Body of pancreas (tissue), 4 donors: ENCODE data around the gene CLEC2B. TPM values are rescaled to one million over a fixed set of nuclear protein-coding genes. Genes with fewer than 3 reads are reported as not detected.

Experiments used
- ATAC-seq: fragments of 150-250 bp; one replicate; pipeline ENCODE4 v1.9.1; 2016
- DNase-seq, 4 donors: peaks; one replicate each; pipeline ENCODE4 v3.0.0-alpha.2; 2019
- H3K27ac ChIP-seq, 4 donors: fragments of 200-600 bp; sonication (generic); 1 replicate in 3 of 4; 2 replicates in 1 of 4; pipeline versions ENCODE4 v1.5.1 to v1.6.1; 2016 to 2019; ENCODE audit warnings: mild to moderate bottlenecking in 1 of 4, mixed read lengths in 1 of 4, moderate library complexity in 1 of 4
- H3K27me3 ChIP-seq, 2 donors: fragments of 200-600 bp; sonication (generic); one replicate each; pipeline ENCODE4 v1.6.0; 2016; ENCODE audit warnings: mild to moderate bottlenecking in 1 of 2
- H3K36me3 ChIP-seq, 2 donors: fragments of 200-600 bp; sonication (generic); replicated peaks in 1 of 2; 2 replicates each; pipeline ENCODE4 v1.5.1; 2016; ENCODE audit warnings: low read depth in 2 of 2; ENCODE audit not compliant: insufficient read depth in 1 of 2
- H3K4me1 ChIP-seq: fragments of 200-600 bp; sonication (generic); one replicate; pipeline ENCODE4 v1.6.0; 2016
- H3K4me3 ChIP-seq, 2 donors: fragments of 200-600 bp; sonication (generic); 1 replicate in 1 of 2; 2 replicates in 1 of 2; pipeline ENCODE4 v1.5.1; 2016 to 2019
- H3K9me3 ChIP-seq, 3 donors: fragments of 200-600 bp; sonication (generic); 1 replicate in 2 of 3; 2 replicates in 1 of 3; pipeline ENCODE4 v1.5.1; 2016
- CTCF ChIP-seq, 7 experiments: fragments of 450-650 bp in 4 of 7; fragments of 200-600 bp in 3 of 7; sonication (generic) in 3 of 7; IDR thresholded peaks; one replicate each; pipeline ENCODE4 v1.5.1; 2016 to 2019; ENCODE audit warnings: antibody characterized with exemption in 7 of 7
- POLR2A ChIP-seq, 3 donors: fragments of 450-650 bp; IDR thresholded peaks; one replicate each; pipeline ENCODE4 v1.6.1; 2016; ENCODE audit warnings: antibody characterized with exemption in 3 of 3, mild to moderate bottlenecking in 2 of 3
- WGBS, 2 donors: methylation state at CpG; one replicate each; pipeline ENCODE4 v1.1.5; 2017; 5-methylcytosine and 5-hydroxymethylcytosine counted together
- intact Hi-C: fragments of 100-400 bp; cut with DNase I; formaldehyde crosslinking; loops from one replicate; pipeline ENCODE4 v1.15.1; 2023
- total RNA-seq, 2 donors: library from RNA; depleted of rRNA; stranded (reverse); fragments of >200 nt; gene quantifications; one replicate each; pipeline ENCODE4 v1.1.0, GENCODE V29; 2016

The CLEC2B gene
- total RNA-seq, 2 donors from 2014 or later, result 0.66 to 4.2 TPM

GRCh38 chr12:9811621-9812020 lies 57.5 kb downstream of the CLEC2B start:
- H3K4me3 ChIP-seq, result no peak overlapping the region
- no peaks in the 10 kb centered on the region for H3K36me3 ChIP-seq
- H3K4me1 ChIP-seq, result peaks cover 7% of the 10 kb centered on the region
- DNase-seq (no peak), ATAC-seq (no peak)
- H3K27me3 ChIP-seq, result no peaks in the 10 kb centered on the region
- intact Hi-C loops, result no loop called here
- no peak overlapping the region for H3K27ac ChIP-seq
- WGBS, 2 donors, result 72 to 78% methylated on average over 5 of the region's 5 CpGs
- H3K9me3 ChIP-seq, result no peaks in the 10 kb centered on the region
- TF ChIP-seq CTCF (IDR thresholded peaks at IDR 0.05) (no peak), POLR2A (IDR thresholded peaks at IDR 0.05) (no peak)

GRCh38 chr12:9810671-9811070 lies 58.5 kb downstream of the CLEC2B start:
- Histone ChIP-seq H3K4me3 (no peak overlapping the region), H3K27me3 (no peaks in the 10 kb centered on the region), H3K27ac (no peak overlapping the region), H3K36me3 (no peaks in the 10 kb centered on the region), H3K9me3 (no peaks in the 10 kb centered on the region), H3K4me1 (peaks cover 7% of the 10 kb centered on the region)
- no peak for ATAC-seq
- no peak for DNase-seq
- WGBS, 2 donors, result 63 to 79% methylated on average over 2 of the region's 2 CpGs
- TF ChIP-seq POLR2A (IDR thresholded peaks at IDR 0.05) (no peak), CTCF (IDR thresholded peaks at IDR 0.05) (no peak)
- intact Hi-C loops, result no loop called here

DNA sequence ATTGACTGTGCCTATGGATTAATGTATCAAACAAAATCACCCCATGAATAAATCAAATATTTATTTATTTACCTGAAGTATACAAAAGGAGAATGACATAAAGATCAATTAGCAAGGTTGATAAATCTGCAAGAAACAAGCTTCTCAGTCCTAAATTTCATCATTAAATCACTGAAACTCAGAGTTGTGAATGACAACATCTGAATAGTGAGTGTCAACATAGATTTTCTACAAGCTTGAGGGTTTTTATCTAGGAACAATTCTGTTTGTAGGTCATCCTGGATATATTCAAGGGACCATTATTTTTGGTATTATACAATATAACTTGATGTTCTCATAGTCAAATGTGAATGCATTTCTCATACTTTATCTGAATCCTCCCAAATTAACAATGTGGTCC lies 59.3 kb downstream of the CLEC2B start:
- H3K36me3 ChIP-seq, result no peaks in the 10 kb centered on the region
- no peak overlapping the region for H3K4me3 ChIP-seq
- no peak for ATAC-seq
- H3K27me3 ChIP-seq, result no peaks in the 10 kb centered on the region
- H3K4me1 ChIP-seq, result peaks cover 7% of the 10 kb centered on the region
- intact Hi-C loops, result no loop called here
- no peak for DNase-seq
- H3K9me3 ChIP-seq, result no peaks in the 10 kb centered on the region
- TF ChIP-seq POLR2A (IDR thresholded peaks at IDR 0.05), result no peak
- TF ChIP-seq CTCF (IDR thresholded peaks at IDR 0.05), result no peak
- no peak overlapping the region for H3K27ac ChIP-seq

- no peak for TF ChIP-seq CTCF (IDR thresholded peaks at IDR 0.05)
Measured at GRCh38 chr12:9809338-9809737, 59.8 kb downstream of the CLEC2B start.

DNA sequence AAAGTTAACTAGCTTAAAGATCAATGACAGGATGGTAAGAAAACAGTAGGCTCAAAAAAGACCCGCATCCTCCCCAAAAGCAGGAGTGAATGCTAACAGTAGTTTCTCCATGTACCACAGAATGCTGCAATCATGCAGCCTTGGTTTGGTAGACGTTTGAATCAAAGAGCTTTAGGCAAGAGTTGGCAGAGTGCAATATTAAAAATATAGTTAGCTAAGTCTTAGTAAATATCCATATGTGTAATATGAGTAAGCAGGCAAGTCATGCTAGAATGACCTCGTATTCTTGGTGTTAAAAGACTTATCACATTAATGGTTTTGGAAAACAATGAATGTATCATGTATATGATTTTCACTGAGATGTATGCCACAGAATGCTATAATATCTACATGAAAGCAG lies 60.6 kb downstream of the CLEC2B start:
- DNase-seq (no peak), ATAC-seq (no peak)
- 56 to 61% methylated on average over 3 of the region's 3 CpGs for WGBS, 2 donors
- H3K4me3 ChIP-seq, result no peak overlapping the region
- no peak overlapping the region for H3K27ac ChIP-seq
- H3K9me3 ChIP-seq, result no peaks in the 10 kb centered on the region
- no peaks in the 10 kb centered on the region for H3K36me3 ChIP-seq
- no peaks in the 10 kb centered on the region for H3K27me3 ChIP-seq
- intact Hi-C loops, result no loop called here
- TF ChIP-seq CTCF (IDR thresholded peaks at IDR 0.05) (no peak), POLR2A (IDR thresholded peaks at IDR 0.05) (no peak)
- H3K4me1 ChIP-seq, result peaks cover 1% of the 10 kb centered on the region

More at GRCh38 chr12:9809338-9809737, 59.8 kb downstream of the CLEC2B start:
- H3K4me1 ChIP-seq, result peaks cover 7% of the 10 kb centered on the region
- 78 to 79% methylated on average over 4 of the region's 4 CpGs for WGBS, 2 donors
- no peaks in the 10 kb centered on the region for H3K27me3 ChIP-seq
- H3K9me3 ChIP-seq, result no peaks in the 10 kb centered on the region
- no peaks in the 10 kb centered on the region for H3K36me3 ChIP-seq
- ATAC-seq (no peak), DNase-seq (no peak)
- no peak overlapping the region for H3K27ac ChIP-seq
- no peak overlapping the region for H3K4me3 ChIP-seq
- intact Hi-C loops, result no loop called here
